ENCODE data around the gene USP32. TPM values are rescaled to one million over a fixed set of nuclear protein-coding genes. Genes with fewer than 3 reads are reported as not detected.

The USP32 gene
- polyA plus RNA-seq, 1 experiment = 23.8 TPM

DNA sequence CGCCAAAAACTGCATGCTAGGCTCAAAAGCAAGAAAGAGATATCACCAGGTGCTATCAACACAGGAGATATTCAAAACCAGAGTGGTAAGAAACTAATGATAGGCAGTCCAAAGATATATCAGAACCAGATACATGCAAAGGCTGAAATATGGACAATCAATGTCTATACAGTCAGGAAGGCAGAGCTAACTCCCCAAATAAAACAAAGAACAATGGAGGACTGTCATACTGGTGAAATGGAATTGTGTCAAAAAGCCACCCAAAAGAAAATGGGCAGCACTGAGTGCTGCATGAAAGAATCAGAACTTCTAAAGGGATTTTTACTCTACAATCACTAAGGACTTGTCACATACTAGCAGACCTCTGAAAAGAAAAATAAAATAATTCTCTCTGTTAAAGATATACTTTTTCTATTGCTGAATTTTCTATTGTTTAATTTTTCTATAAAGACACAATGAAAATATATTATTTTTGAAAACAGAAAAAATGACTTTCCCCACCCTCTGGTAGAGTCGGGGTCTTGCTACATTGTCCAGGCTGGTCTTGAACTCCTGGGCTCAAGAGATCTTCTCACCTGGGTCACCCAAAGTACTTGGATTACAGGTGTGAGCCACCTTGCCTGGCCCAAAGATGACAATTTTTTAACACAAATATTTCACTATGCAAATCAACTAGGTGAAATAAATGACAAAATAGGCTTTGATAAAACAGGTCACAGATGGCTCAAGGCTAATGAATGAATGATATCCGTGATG, 98.2 kb downstream of the USP32 start:
- peaks cover 3% of the 10 kb centered on the region for H3K36me3 ChIP-seq (ENCODE audit: control insufficient read depth, insufficient read depth, low read length)
- ChIA-PET POLR2A (no interaction called here), CTCF (no interaction called here)
- DNase-seq (ENCODE audit: low read depth) = no peak
- no peak overlapping the region for H3K4me3 ChIP-seq (ENCODE audit: low read depth, low read length)
- TF ChIP-seq CTCF (IDR thresholded peaks at IDR 0.05; ENCODE audit: insufficient read depth, low read depth, low read length) = no peak
- H3K27me3 ChIP-seq (ENCODE audit: control insufficient read depth, insufficient read depth, low read length) = no peaks in the 10 kb centered on the region

DNA sequence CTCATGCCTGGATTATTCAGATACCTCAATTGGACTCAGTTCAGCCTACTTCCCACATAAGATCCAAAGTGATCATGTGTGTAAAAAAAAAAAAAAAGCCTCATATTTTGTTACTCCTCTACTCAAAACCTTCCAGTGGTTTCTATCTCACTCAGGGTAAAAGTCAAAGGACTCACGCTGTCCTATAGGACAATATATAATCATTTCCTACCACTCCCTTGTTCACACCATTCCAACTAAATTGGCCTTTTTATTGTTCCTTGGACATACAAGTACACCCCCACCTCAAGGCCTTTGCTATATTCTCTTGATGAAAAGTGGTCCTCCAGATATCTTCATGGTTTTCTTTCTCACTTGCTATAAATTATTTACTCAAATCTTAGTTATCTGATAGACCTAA, 99.2 kb downstream of the USP32 start:
- peaks cover 1% of the 10 kb centered on the region; the same call in 1 of the 2 replicates for H3K36me3 ChIP-seq (ENCODE audit: control insufficient read depth, insufficient read depth, low read length)
- H3K27me3 ChIP-seq (ENCODE audit: control insufficient read depth, insufficient read depth, low read length) = no peaks in the 10 kb centered on the region
- no peak for TF ChIP-seq CTCF (IDR thresholded peaks at IDR 0.05; ENCODE audit: insufficient read depth, low read depth, low read length)
- no peak for DNase-seq (ENCODE audit: low read depth)
- ChIA-PET CTCF (no interaction called here), POLR2A (no interaction called here)
- no peak overlapping the region for H3K4me3 ChIP-seq (ENCODE audit: low read depth, low read length)

- Histone ChIP-seq H3K27me3 (ENCODE audit: control insufficient read depth, insufficient read depth, low read length) (no peaks in the 10 kb centered on the region), H3K36me3 (ENCODE audit: control insufficient read depth, insufficient read depth, low read length) (0 out of 2 replicates have a peak, but pooled peaks cover 1% of the 10 kb centered on the region), H3K4me3 (ENCODE audit: low read depth, low read length) (no peak overlapping the region)
- DNase-seq (ENCODE audit: low read depth) = no peak
- no peak for TF ChIP-seq CTCF (IDR thresholded peaks at IDR 0.05; ENCODE audit: insufficient read depth, low read depth, low read length)
- CTCF ChIA-PET = interaction anchor here (1.3 kb wide), 1 partner anchor 52 kb away, joined by 3 read pairs; no protein-coding TSS in a partner anchor
- POLR2A ChIA-PET = no interaction called here
Observed at GRCh38 chr17:60284709-60285108, 107.2 kb downstream of the USP32 start.

- no peak for TF ChIP-seq CTCF (IDR thresholded peaks at IDR 0.05; ENCODE audit: insufficient read depth, low read depth, low read length)
- no peaks in the 10 kb centered on the region for H3K27me3 ChIP-seq (ENCODE audit: control insufficient read depth, insufficient read depth, low read length)
- H3K4me3 ChIP-seq (ENCODE audit: low read depth, low read length) = no peak overlapping the region
- ChIA-PET POLR2A (no interaction called here), CTCF (no interaction called here)
- no peak for DNase-seq (ENCODE audit: low read depth)
- 0 out of 2 replicates have a peak, but pooled peaks cover 1% of the 10 kb centered on the region for H3K36me3 ChIP-seq (ENCODE audit: control insufficient read depth, insufficient read depth, low read length)
Observed at GRCh38 chr17:60283816-60284215, 108.1 kb downstream of the USP32 start.

DNA sequence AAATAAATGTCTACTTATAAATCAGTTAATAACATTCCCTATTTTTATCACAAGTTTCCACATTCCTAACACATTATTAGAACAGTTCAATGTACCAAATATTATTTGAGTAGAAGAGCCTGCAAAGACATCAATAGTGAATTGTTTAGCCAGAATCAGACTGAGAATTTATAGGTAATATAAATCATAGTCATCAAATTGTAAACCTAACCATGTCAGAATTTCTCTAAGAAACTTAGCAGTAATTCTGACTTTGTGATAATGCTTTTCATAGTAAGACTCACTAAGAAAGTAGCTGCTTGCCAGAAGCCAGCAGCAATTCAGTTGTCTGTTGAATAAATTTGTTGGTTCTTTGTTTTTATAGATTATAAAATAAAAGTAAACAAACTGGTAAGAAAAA, 111.3 kb downstream of the USP32 start:
- CTCF ChIA-PET = no interaction called here
- DNase-seq (ENCODE audit: low read depth) = no peak
- H3K36me3 ChIP-seq (ENCODE audit: control insufficient read depth, insufficient read depth, low read length) = no peaks in the 10 kb centered on the region
- TF ChIP-seq CTCF (IDR thresholded peaks at IDR 0.05; ENCODE audit: insufficient read depth, low read depth, low read length) = no peak
- no peaks in the 10 kb centered on the region for H3K27me3 ChIP-seq (ENCODE audit: control insufficient read depth, insufficient read depth, low read length)
- POLR2A ChIA-PET = no interaction called here
- H3K4me3 ChIP-seq (ENCODE audit: low read depth, low read length) = no peak overlapping the region
